Upper lobe of right lung (tissue), 1 donor: ENCODE data around the gene HBQ1. TPM values are rescaled to one million over a fixed set of nuclear protein-coding genes. Genes with fewer than 3 reads are reported as not detected.
A peak's percentile ranks its signal among the peaks of the same experiment; 100 is the strongest.
"Not testable (repeated sequence)": the region's sequence is repeated elsewhere in the genome, so short reads cannot be mapped to it uniquely, and the experiment has no call there.

Experiments
- ATAC-seq: fragments of 200-7000 bp; cut with Tn5 transposase; one replicate; pipeline ENCODE4 v1.9.1; 2020; ENCODE audit warnings: mild to moderate bottlenecking, moderate library complexity
- DNase-seq: peaks from one replicate; pipeline ENCODE4 v3.0.0-alpha.2; 2020
- H3K27ac ChIP-seq: fragments of 200-600 bp; one replicate; pipeline ENCODE4 v1.8.0; 2022
- H3K27me3 ChIP-seq: fragments of 200-600 bp; one replicate; pipeline ENCODE4 v1.8.0; 2022; ENCODE audit warnings: mild to moderate bottlenecking
- H3K36me3 ChIP-seq: fragments of 200-600 bp; one replicate; pipeline ENCODE4 v1.8.0; 2022
- H3K4me1 ChIP-seq: fragments of 200-600 bp; one replicate; pipeline ENCODE4 v1.8.0; 2022
- H3K4me3 ChIP-seq: fragments of 200-600 bp; one replicate; pipeline ENCODE4 v1.8.0; 2022; ENCODE audit warnings: mild to moderate bottlenecking
- H3K9me3 ChIP-seq: fragments of 200-600 bp; one replicate; pipeline ENCODE4 v1.8.0; 2022
- intact Hi-C: fragments of 100-400 bp; cut with DNase I; formaldehyde crosslinking; loops from one replicate; pipeline ENCODE4 v1.11.0; 2022
- total RNA-seq: library from RNA; stranded (reverse); fragmentation: NEBNext Ultra II Directional; extraction: Animal tissue kit (Norgen Biotek cat#: 25700); gene quantifications from one replicate; pipeline ENCODE4 v1.2.1, GENCODE V29; 2021
- TF ChIP-seq, protein P1 (sequence below): fragments of 200-600 bp; IDR thresholded peaks from one replicate; pipeline ENCODE4 v1.8.0; 2022; ENCODE audit warnings: antibody characterized with exemption
- donor health status: DM: no; HTN: yes; CAD: no; lungs with severe emphysema.

The HBQ1 gene
- total RNA-seq, 1 donor from 2014 or later, result not detected

DNA sequence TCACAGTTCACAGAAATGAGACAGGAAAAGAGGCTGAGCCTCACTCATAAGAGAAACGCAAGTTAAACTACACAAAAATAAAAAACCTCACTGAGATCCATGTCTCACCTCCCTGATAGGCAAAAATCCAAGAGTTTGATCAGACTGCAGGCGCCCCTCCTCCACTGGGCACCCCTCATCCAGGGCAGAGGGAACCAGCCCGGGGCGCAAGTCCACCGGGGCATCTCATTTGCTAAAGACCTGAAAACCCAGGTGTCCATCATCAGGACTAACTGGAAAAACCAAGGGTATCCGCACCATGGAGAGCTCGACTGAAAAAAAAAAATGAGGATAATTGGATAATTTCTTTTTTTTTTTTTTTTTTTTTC is 25.2 kb upstream of the HBQ1 start:
- intact Hi-C loops, result no loop called here
- H3K27ac ChIP-seq, result no peak overlapping the region
- no peak for DNase-seq
- H3K9me3 ChIP-seq, result no peaks in the 10 kb centered on the region
- no peak for ATAC-seq
- TF ChIP-seq, protein P1, sequence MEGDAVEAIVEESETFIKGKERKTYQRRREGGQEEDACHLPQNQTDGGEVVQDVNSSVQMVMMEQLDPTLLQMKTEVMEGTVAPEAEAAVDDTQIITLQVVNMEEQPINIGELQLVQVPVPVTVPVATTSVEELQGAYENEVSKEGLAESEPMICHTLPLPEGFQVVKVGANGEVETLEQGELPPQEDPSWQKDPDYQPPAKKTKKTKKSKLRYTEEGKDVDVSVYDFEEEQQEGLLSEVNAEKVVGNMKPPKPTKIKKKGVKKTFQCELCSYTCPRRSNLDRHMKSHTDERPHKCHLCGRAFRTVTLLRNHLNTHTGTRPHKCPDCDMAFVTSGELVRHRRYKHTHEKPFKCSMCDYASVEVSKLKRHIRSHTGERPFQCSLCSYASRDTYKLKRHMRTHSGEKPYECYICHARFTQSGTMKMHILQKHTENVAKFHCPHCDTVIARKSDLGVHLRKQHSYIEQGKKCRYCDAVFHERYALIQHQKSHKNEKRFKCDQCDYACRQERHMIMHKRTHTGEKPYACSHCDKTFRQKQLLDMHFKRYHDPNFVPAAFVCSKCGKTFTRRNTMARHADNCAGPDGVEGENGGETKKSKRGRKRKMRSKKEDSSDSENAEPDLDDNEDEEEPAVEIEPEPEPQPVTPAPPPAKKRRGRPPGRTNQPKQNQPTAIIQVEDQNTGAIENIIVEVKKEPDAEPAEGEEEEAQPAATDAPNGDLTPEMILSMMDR, result no peak
- H3K27me3 ChIP-seq, result no peaks in the 10 kb centered on the region
- H3K4me1 ChIP-seq, result peaks cover 6% of the 10 kb centered on the region
- H3K4me3 ChIP-seq, result peak overlapping the region; percentile 48
- no peaks in the 10 kb centered on the region for H3K36me3 ChIP-seq

DNA sequence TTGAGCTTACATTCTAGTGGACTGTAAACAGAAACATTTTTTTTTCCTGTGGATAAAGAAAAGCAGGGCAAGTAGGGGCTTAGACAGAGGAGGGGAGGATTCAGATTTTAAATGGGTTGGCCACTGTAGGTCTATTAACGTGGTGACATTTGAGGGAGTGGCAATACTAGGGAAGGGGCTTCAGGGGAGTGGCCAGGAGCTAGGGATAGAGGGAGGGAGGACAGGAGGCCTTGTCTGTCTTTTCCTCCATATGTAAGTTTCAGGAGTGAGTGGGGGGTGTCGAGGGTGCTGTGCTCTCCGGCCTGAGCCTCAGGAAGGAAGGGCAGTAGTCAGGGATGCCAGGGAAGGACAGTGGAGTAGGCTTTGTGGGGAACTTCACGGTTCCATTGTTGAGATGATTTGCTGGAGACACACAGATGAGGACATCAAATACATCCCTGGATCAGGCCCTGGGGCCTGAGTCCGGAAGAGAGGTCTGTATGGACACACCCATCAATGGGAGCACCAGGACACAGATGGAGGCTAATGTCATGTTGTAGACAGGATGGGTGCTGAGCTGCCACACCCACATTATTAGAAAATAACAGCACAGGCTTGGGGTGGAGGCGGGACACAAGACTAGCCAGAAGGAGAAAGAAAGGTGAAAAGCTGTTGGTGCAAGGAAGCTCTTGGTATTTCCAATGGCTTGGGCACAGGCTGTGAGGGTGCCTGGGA is 21.0 kb upstream of the HBQ1 start:
- H3K27me3 ChIP-seq, result no peaks in the 10 kb centered on the region
- intact Hi-C loops, result no loop called here

DNA sequence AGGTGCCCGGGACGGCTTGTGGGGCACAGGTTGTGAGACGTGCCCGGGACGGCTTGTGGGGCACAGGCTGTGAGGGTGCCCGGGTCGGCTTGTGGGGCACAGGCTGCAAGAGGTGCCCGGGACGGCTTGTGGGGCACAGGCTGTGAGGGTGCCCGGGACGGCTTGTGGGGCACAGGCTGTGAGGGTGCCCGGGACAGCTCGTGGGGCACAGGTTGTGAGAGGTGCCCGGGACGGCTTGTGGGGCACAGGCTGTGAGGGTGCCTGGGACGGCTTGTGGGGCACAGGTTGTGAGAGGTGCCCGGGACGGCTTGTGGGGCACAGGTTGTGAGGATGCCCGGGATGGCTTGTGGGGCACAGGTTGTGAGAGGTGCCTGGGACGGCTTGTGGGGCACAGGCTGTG is 20.0 kb upstream of the HBQ1 start:
- H3K4me3 ChIP-seq, H3K4me1 ChIP-seq, ATAC-seq, H3K9me3 ChIP-seq, DNase-seq, intact Hi-C loops, H3K36me3 ChIP-seq, H3K27me3 ChIP-seq, H3K27ac ChIP-seq: not testable (repeated sequence)

More for the DNA sequence above, 21.0 kb upstream of the HBQ1 start:
- H3K4me1 ChIP-seq, result peaks cover 6% of the 10 kb centered on the region
- H3K9me3 ChIP-seq, result no peaks in the 10 kb centered on the region
- ATAC-seq (no peak), DNase-seq (no peak)
- H3K27ac ChIP-seq, result no peak overlapping the region
- no peaks in the 10 kb centered on the region for H3K36me3 ChIP-seq
- no peak overlapping the region for H3K4me3 ChIP-seq
- TF ChIP-seq, protein P1, result no peak

DNA sequence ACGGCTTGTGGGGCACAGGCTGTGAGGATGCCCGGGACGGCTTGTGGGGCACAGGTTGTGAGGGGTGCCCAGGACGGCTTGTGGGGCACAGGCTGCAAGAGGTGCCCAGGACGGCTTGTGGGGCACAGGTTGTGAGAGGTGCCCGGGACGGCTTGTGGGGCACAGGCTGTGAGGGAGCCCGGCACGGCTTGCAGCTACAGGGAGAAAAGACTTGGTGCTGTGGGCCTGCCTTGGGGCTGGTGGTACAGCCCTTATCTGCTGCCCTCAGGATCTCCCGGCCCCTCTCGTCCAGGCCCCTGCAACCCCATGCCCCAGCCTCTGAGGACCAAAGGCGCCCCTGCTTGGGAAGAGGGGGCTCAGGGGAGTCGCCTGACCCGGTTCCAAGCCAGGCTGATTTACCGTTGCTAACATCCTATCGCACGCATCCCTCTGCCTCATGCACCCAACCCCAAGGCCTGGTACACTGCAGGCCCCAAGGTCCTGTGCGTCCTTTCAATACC is 19.5 kb upstream of the HBQ1 start:
- ATAC-seq (no peak), DNase-seq (no peak)
- Histone ChIP-seq H3K9me3 (no peaks in the 10 kb centered on the region), H3K27me3 (peaks cover 8% of the 10 kb centered on the region), H3K36me3 (no peaks in the 10 kb centered on the region), H3K4me1 (peaks cover 8% of the 10 kb centered on the region), H3K27ac (no peak overlapping the region), H3K4me3 (no peak overlapping the region)
- TF ChIP-seq, protein P1, result no peak
- intact Hi-C loops, result no loop called here

DNA sequence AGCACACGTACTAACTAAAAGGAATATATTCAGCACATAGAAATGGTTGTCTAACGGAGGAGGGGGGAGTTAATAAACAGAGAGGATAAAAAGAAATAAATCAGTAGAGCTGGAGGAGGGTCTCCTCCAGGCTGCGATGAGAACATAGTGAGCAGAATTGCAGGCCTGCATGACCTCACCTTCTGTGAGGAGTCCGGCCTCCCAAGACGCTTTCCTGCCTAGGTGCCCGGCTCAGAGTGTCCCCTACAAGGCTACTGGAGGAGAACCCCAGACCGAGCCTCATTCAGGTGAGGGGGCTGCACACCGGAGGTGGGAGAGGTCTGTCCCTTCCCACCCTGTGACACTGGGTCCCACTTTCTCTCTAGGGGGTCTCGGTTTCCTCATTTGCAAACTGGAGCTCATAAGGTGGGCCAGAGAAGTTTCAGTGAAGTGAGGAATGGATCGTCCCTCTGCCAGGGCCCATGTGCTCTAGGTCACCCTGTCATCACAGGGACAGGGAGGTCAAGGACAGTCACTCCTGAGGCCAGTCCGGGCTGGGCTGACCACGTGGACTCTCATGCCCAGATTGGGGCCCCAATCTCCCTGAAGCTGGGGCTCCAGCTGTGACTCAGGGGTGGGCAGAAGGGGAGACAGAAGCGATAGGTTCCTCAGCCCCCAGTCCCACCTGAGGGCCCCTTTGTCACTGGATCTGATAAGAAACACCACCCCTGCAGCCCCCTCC is 17.8 kb upstream of the HBQ1 start:
- Histone ChIP-seq H3K9me3 (no peaks in the 10 kb centered on the region), H3K27ac (no peak overlapping the region), H3K27me3 (peaks cover 25% of the 10 kb centered on the region), H3K4me3 (no peak overlapping the region), H3K36me3 (no peaks in the 10 kb centered on the region), H3K4me1 (peaks cover 18% of the 10 kb centered on the region)
- ATAC-seq (no peak), DNase-seq (no peak)
- intact Hi-C loops, result no loop called here
- TF ChIP-seq, protein P1, result no peak

DNA sequence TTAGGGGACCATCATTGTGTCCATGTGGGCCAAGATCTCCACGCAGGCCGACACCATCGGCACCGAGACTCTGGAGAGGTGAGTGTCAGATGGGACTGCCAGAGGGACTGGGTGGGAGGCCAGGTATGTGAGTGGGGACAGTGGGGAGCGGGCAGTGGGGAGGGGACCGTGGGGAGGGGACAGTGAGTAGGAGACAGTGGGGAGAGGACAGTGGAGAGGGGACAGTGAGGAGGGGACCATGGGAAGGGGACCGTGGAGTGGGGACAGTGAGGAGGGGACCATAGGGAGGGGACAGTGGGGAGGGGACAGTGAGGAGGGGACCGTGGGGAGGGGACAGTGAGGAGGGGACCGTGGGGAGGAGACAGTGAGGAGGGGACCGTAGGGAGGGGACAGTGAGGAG is 17.1 kb upstream of the HBQ1 start:
- H3K4me3 ChIP-seq, DNase-seq, intact Hi-C loops, H3K9me3 ChIP-seq, ATAC-seq, H3K27ac ChIP-seq, H3K36me3 ChIP-seq: not testable (repeated sequence)
- H3K27me3 ChIP-seq, result peaks cover 32% of the 10 kb centered on the region
- H3K4me1 ChIP-seq, result peaks cover 18% of the 10 kb centered on the region

DNA sequence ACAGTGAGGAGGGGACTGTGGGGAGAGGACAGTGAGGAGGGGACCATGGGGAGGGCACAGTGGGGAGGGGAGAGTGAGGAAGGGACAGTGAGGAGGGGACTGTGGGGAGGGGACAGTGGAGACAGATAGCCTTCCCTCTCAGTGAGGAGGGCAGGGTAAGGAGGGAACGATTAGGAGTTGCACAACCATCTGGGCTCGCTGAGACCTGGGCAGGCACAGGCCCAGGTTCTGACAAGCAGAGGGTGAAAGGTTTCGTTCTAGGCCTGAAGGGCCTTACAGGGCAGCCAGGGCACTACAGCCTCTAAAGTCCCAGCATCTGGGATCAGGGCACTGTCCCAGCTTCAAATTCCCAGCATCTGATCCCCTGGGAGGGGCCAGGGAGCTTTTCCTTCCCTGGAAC is 16.6 kb upstream of the HBQ1 start:
- H3K36me3 ChIP-seq, intact Hi-C loops, H3K9me3 ChIP-seq, DNase-seq, H3K27ac ChIP-seq, H3K4me3 ChIP-seq: not testable (repeated sequence)
- H3K4me1 ChIP-seq, result peaks cover 18% of the 10 kb centered on the region
- peak; percentile 61 for ATAC-seq
- peaks cover 38% of the 10 kb centered on the region for H3K27me3 ChIP-seq

DNA sequence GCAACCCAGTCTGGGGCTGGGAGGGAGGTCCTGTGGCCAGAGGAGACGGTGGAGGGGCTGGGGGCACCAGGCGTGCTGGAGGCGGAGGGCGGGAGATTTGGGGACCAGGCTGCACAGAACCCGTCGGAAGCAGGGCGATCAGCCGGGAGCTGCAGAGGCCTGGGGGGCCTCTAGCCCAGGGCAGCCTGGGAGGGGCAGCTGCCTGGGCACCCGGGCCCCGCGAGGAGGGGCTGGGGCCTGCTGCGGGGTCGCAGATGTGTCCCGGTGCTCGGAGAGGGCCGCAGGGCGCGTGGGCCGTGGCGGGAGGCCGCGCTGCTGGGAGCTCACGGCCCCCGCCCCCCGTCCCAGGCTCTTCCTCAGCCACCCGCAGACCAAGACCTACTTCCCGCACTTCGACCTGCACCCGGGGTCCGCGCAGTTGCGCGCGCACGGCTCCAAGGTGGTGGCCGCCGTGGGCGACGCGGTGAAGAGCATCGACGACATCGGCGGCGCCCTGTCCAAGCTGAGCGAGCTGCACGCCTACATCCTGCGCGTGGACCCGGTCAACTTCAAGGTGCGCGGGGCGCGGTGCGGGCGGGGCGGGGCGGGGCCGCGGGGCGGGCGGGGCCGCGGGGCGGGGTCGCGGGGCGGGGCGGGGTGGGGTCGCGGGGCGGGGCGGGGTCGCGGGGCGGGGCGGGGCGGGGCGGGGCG is 16.0 kb upstream of the HBQ1 start:
- Histone ChIP-seq H3K4me1 (peaks cover 18% of the 10 kb centered on the region), H3K27me3 (peaks cover 43% of the 10 kb centered on the region)
- H3K4me3 ChIP-seq, H3K36me3 ChIP-seq, H3K27ac ChIP-seq, H3K9me3 ChIP-seq, intact Hi-C loops, DNase-seq: not testable (repeated sequence)
- ATAC-seq, result peak; percentile 15
